HG02642 (cell line): ENCODE measurements around the gene AFDN.

Experiments
- ATAC-seq: cut with Tn5 transposase; IDR thresholded peaks from one replicate; pipeline ENCODE4 v1.9.1; 2021; ENCODE audit warnings: mild to moderate bottlenecking; ENCODE audit not compliant: unreplicated experiment, poor library complexity

Gene AFDN

GRCh38 chr6:167913699-167914098, 87.0 kb downstream of the AFDN start:
- ATAC-seq: no peak

GRCh38 chr6:167915139-167915538, 88.4 kb downstream of the AFDN start:
- no peak for ATAC-seq

GRCh38 chr6:167917551-167918154, 90.9 kb downstream of the AFDN start:
- ATAC-seq: no peak

- no peak for ATAC-seq
Measured at GRCh38 chr6:167918548-167919278, 92.0 kb downstream of the AFDN start.

GRCh38 chr6:167919349-167919748, 92.6 kb downstream of the AFDN start:
- ATAC-seq: no peak

GRCh38 chr6:167920165-167920564, 93.5 kb downstream of the AFDN start:
- no peak for ATAC-seq

- no peak for ATAC-seq
Measured at GRCh38 chr6:167921831-167922230, 95.1 kb downstream of the AFDN start.

- ATAC-seq: no peak
Measured at GRCh38 chr6:167925026-167925425, 98.3 kb downstream of the AFDN start.

GRCh38 chr6:167927246-167927645, 100.5 kb downstream of the AFDN start:
- no peak for ATAC-seq

- no peak for ATAC-seq
Measured at GRCh38 chr6:167928111-167928510, 101.4 kb downstream of the AFDN start.

GRCh38 chr6:167930295-167930694, 103.6 kb downstream of the AFDN start:
- no peak for ATAC-seq

GRCh38 chr6:167932468-167933276, 106.0 kb downstream of the AFDN start:
- ATAC-seq: no peak

GRCh38 chr6:167933290-167933689, 106.6 kb downstream of the AFDN start:
- ATAC-seq: no peak

GRCh38 chr6:167933847-167934246, 107.1 kb downstream of the AFDN start:
- ATAC-seq: no peak

GRCh38 chr6:167934426-167934864, 107.7 kb downstream of the AFDN start:
- no peak for ATAC-seq

GRCh38 chr6:167936051-167936450, 109.3 kb downstream of the AFDN start:
- ATAC-seq: no peak

- ATAC-seq: no peak
Measured at GRCh38 chr6:167937301-167937700, 110.6 kb downstream of the AFDN start.

- ATAC-seq: no peak
Measured at GRCh38 chr6:167937948-167938911, 111.5 kb downstream of the AFDN start.

GRCh38 chr6:167941822-167942221, 115.1 kb downstream of the AFDN start:
- no peak for ATAC-seq

GRCh38 chr6:167944130-167944529, 117.4 kb downstream of the AFDN start:
- no peak for ATAC-seq
